IMR-90 (cell line): ENCODE results near the gene MRPL20.

Source experiments
- FOS ChIP-seq: fragments of 150-350 bp; IDR thresholded peaks from 2 replicates; pipeline ENCODE4 v1.6.1; 2016; ENCODE audit warnings: low read depth, low read length
- MAFK ChIP-seq: IDR thresholded peaks from 2 replicates; pipeline ENCODE4 v1.6.1; 2012; ENCODE audit warnings: low read depth, low read length, improper control_type of control experiment
- MAZ ChIP-seq: IDR thresholded peaks from 2 replicates; pipeline ENCODE4 v1.6.1; 2012; ENCODE audit warnings: low read depth, mild to moderate bottlenecking, low read length, improper control_type of control experiment, moderate library complexity, borderline replicate concordance
- MXI1 ChIP-seq: IDR thresholded peaks from 2 replicates; pipeline ENCODE4 v1.6.1; 2012; ENCODE audit warnings: low read depth, mild to moderate bottlenecking, low read length, moderate library complexity, borderline replicate concordance
- POLR2A ChIP-seq: IDR thresholded peaks from 2 replicates; pipeline ENCODE4 v1.6.1; 2012; ENCODE audit warnings: mild to moderate bottlenecking, low read depth, low read length
- RAD21 ChIP-seq: IDR thresholded peaks from 2 replicates; pipeline ENCODE4 v1.6.1; 2012; ENCODE audit warnings: low read length, improper control_type of control experiment
- RFX5 ChIP-seq: IDR thresholded peaks from 2 replicates; pipeline ENCODE4 v1.8.0; 2012; ENCODE audit warnings: low read depth, mild to moderate bottlenecking, low read length, moderate library complexity
- SMC3 ChIP-seq: fragments of 150-350 bp; IDR thresholded peaks from 2 replicates; pipeline ENCODE4 v1.6.1; 2016; ENCODE audit warnings: low read depth, mild to moderate bottlenecking, antibody characterized with exemption, low read length, moderate library complexity
- USF2 ChIP-seq: fragments of 150-350 bp; IDR thresholded peaks from 2 replicates; pipeline ENCODE4 v1.6.1; 2017; ENCODE audit warnings: mild to moderate bottlenecking, antibody characterized with exemption, low read length, low read depth
- TF ChIP-seq, protein P1 (sequence below): conservative IDR thresholded peaks from 2 replicates; pipeline ENCODE4 v1.5.1; 2012; ENCODE audit warnings: mild to moderate bottlenecking, low read depth, low read length, improper control_type of control experiment
- TF ChIP-seq, protein P2 (sequence below): fragments of 150-350 bp; IDR thresholded peaks from 2 replicates; pipeline ENCODE4 v1.6.1; 2016; ENCODE audit warnings: low read depth, mild to moderate bottlenecking, low read length, moderate library complexity, borderline replicate concordance

DNA sequence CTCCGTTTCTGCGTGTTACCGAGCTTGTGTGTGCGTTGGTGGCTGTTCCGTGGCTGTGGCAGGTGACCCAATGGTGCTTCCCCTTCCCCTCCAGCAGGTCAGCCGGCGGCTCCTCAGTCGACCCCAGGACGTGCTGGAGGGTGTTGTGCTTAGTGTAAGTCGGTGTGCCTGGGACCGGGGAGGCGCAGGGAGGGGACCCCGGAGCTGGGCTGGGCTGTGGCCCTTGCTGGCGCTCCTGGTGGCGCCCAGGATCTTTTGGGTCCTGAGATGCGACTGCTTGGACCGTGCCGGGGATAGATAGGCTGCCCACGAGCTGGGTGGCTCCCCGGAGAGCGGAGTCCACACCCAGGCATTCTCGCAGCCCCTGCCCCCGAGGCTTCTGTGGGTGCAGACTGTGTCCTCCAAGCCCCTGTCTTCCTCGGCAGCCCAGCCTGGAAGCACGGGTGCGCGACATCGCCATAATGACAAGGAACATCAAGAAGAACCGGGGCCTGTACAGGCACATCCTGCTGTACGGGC, 48.3 kb upstream of the MRPL20 start:
- TF ChIP-seq, protein P1, sequence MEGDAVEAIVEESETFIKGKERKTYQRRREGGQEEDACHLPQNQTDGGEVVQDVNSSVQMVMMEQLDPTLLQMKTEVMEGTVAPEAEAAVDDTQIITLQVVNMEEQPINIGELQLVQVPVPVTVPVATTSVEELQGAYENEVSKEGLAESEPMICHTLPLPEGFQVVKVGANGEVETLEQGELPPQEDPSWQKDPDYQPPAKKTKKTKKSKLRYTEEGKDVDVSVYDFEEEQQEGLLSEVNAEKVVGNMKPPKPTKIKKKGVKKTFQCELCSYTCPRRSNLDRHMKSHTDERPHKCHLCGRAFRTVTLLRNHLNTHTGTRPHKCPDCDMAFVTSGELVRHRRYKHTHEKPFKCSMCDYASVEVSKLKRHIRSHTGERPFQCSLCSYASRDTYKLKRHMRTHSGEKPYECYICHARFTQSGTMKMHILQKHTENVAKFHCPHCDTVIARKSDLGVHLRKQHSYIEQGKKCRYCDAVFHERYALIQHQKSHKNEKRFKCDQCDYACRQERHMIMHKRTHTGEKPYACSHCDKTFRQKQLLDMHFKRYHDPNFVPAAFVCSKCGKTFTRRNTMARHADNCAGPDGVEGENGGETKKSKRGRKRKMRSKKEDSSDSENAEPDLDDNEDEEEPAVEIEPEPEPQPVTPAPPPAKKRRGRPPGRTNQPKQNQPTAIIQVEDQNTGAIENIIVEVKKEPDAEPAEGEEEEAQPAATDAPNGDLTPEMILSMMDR, result no peak
- TF ChIP-seq MXI1 (no peak), FOS (no peak), POLR2A (no peak), MAFK (no peak), RAD21 (no peak), RFX5 (no peak), SMC3 (no peak), MAZ (no peak), USF2 (no peak)
- TF ChIP-seq, protein P2, sequence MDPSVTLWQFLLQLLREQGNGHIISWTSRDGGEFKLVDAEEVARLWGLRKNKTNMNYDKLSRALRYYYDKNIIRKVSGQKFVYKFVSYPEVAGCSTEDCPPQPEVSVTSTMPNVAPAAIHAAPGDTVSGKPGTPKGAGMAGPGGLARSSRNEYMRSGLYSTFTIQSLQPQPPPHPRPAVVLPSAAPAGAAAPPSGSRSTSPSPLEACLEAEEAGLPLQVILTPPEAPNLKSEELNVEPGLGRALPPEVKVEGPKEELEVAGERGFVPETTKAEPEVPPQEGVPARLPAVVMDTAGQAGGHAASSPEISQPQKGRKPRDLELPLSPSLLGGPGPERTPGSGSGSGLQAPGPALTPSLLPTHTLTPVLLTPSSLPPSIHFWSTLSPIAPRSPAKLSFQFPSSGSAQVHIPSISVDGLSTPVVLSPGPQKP, result no peak
